ENCODE results near the gene SNRPB. TPM values are rescaled to one million over a fixed set of nuclear protein-coding genes. Genes with fewer than 3 reads are reported as not detected.
"Not testable (repeated sequence)": the region's sequence is repeated elsewhere in the genome, so short reads cannot be mapped to it uniquely, and the experiment has no call there.

SNRPB gene
- total and polyA plus RNA-seq, 10 donors, result 102 to 262 (median 152) TPM

DNA sequence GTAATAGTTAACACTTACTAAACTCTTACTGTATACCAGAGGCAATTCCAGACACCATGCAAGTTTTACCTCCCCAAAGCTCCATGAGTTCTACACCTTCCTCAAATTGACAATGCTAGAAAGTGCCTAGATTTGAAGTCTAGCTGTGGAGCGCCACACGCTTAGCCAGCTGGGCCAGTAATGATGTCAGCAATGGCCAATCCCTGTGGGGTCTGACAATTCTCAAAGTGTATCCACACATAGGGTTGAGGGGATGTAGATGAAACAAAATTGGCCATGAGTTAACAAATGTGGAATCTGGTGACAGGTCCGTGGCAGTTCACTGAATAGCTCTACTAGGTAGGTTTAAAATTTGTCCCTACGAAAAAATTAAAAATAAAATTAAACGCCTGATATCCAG, 36.9 kb upstream of the SNRPB start:
- peak overlapping the region in 3 of 8 donors; percentile 83 to 96 (median 85) for H3K4me3 ChIP-seq
- no peaks in the 10 kb centered on the region for H3K9me3 ChIP-seq
- H3K4me1 ChIP-seq, result peaks cover 9 to 25% (median 20%) of the 10 kb centered on the region in 6 donors
- WGBS, 5 donors, result 90 to 96% (median 91%) methylated on average over 5 of the region's 5 CpGs
- intact Hi-C loops (cut with DNase I; ENCODE audit: low total_unique reads), result no loop called here
- H3K27ac ChIP-seq, result no peak overlapping the region
- no peak for DNase-seq
- H3K27me3 ChIP-seq (replicated peaks in 1 of 7), result peaks cover 0 to 3% (median 0%) of the 10 kb centered on the region in 7 donors
- H3K36me3 ChIP-seq, result no peaks in the 10 kb centered on the region
- TF ChIP-seq, protein P1, sequence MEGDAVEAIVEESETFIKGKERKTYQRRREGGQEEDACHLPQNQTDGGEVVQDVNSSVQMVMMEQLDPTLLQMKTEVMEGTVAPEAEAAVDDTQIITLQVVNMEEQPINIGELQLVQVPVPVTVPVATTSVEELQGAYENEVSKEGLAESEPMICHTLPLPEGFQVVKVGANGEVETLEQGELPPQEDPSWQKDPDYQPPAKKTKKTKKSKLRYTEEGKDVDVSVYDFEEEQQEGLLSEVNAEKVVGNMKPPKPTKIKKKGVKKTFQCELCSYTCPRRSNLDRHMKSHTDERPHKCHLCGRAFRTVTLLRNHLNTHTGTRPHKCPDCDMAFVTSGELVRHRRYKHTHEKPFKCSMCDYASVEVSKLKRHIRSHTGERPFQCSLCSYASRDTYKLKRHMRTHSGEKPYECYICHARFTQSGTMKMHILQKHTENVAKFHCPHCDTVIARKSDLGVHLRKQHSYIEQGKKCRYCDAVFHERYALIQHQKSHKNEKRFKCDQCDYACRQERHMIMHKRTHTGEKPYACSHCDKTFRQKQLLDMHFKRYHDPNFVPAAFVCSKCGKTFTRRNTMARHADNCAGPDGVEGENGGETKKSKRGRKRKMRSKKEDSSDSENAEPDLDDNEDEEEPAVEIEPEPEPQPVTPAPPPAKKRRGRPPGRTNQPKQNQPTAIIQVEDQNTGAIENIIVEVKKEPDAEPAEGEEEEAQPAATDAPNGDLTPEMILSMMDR (IDR thresholded peaks at IDR 0.05 in 8 of 11, conservative IDR thresholded peaks at IDR 0.05 in 3 of 11), result no peak
- TF ChIP-seq POLR2A (IDR thresholded peaks at IDR 0.05), result no peak

DNA sequence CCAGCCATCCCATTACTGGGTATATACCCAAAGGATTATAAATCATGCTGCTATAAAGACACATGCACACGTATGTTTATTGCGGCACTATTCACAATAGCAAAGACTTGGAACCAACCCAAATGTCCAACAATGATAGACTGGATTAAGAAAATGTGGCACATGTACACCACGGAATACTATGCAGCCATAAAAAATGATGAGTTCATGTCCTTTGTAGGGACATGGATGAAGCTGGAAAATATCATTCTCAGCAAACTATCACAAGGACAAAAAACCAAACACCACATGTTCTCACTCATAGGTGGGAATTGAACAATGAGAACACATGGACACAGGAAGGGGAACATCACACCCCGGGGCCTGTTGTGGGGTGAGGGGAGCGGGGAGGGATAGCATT, 35.8 kb upstream of the SNRPB start:
- intact Hi-C loops (cut with DNase I; ENCODE audit: low total_unique reads); H3K27me3 ChIP-seq (replicated peaks in 1 of 7); DNase-seq; H3K9me3 ChIP-seq; H3K36me3 ChIP-seq; H3K4me3 ChIP-seq; H3K27ac ChIP-seq: not testable (repeated sequence)
- H3K4me1 ChIP-seq, result peaks cover 9 to 25% (median 20%) of the 10 kb centered on the region in 6 donors
- 92 to 98% (median 95%) methylated on average over 2 to 3 of the region's 5 CpGs for whole genome bisulfite sequencing, 5 donors

DNA sequence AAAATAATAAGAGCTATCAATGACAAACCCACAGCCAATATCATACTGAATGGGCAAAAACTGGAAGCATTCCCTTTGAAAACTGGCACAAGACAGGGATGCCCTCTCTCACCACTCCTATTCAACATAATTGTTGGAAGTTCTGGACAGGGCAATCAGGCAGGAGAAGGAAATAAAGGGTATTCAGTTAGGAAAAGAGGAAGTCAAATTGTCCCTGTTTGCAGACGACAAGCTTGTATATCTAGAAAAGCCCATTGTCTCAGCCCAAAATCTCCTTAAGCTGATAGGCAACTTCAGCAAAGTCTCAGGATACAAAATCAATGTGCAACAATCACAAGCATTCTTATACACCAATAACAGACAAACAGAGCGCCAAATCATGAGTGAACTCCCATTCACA, 34.2 kb upstream of the SNRPB start:
- H3K9me3 ChIP-seq; H3K4me3 ChIP-seq; intact Hi-C loops (cut with DNase I; ENCODE audit: low total_unique reads); H3K27ac ChIP-seq; DNase-seq; H3K27me3 ChIP-seq (replicated peaks in 1 of 7): not testable (repeated sequence)
- peaks cover 9 to 23% (median 20%) of the 10 kb centered on the region in 6 donors for H3K4me1 ChIP-seq
- H3K36me3 ChIP-seq, result peaks cover 0 to 16% (median 10%) of the 10 kb centered on the region in 6 donors
- 63 to 76% (median 67%) methylated on average over 2 of the region's 2 CpGs for WGBS, 5 donors

DNA sequence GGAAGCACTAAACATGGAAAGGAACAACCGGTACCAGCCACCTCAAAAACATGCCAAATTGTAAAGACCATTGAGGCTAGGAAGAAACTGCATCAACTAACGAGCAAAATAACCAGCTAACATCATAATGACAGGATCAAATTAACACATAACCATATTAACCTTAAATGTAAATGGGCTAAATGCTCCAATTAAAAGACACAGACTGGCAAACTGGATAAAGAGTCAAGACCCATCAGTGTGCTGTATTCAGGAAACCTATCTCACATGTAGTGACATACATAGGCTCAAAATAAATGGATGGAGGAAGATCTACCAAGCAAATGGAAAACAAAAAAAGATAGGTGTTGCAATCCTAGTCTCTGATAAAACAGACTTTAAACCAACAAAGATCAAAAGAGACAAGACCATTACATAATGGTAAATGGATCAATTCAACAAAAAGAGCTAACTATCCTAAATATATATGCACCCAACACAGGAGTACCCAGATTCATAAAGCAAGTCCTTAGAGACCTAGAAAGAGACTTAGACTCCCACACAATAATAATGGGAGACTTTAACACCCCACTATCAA, 32.3 kb upstream of the SNRPB start:
- H3K4me3 ChIP-seq; H3K9me3 ChIP-seq; DNase-seq; H3K4me1 ChIP-seq; H3K27me3 ChIP-seq (replicated peaks in 1 of 7); intact Hi-C loops (cut with DNase I; ENCODE audit: low total_unique reads); H3K27ac ChIP-seq: not testable (repeated sequence)
- peaks cover 0 to 36% (median 22%) of the 10 kb centered on the region in 6 donors for H3K36me3 ChIP-seq
- WGBS, 5 donors, result 93 to 99% (median 94%) methylated on average over 2 of the region's 2 CpGs

DNA sequence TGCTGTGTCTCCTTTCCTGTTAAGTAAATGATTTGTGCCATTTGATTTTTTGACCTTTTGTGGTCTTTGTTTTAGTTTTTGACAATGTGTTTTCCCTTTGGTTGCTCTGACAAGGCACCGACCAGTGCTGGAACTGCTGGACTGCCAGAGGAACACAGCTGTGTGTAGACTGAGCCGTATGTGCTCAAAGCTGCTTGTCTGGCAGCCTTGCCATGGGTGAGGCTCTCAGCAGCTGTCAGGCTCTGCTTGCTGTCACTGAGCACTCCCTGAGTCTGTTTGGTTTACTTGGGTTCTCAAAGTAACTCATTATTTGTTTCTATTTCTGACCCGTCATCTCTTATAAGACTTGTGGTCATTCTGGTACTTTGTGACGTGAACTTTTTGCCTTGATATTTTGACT, 15.1 kb upstream of the SNRPB start:
- no peak overlapping the region for H3K27ac ChIP-seq
- no peaks in the 10 kb centered on the region for H3K4me1 ChIP-seq
- H3K4me3 ChIP-seq, result no peak overlapping the region
- TF ChIP-seq POLR2A (IDR thresholded peaks at IDR 0.05) (no peak), POLR2AphosphoS5 (IDR thresholded peaks at IDR 0.05) (no peak)
- TF ChIP-seq, protein P1 (IDR thresholded peaks at IDR 0.05 in 8 of 11, conservative IDR thresholded peaks at IDR 0.05 in 3 of 11), result no peak
- peaks cover 3 to 100% (median 66%) of the 10 kb centered on the region in 6 donors for H3K36me3 ChIP-seq
- no peaks in the 10 kb centered on the region for H3K27me3 ChIP-seq (replicated peaks in 1 of 7)
- peaks cover 0 to 5% (median 4%) of the 10 kb centered on the region in 8 donors for H3K9me3 ChIP-seq
- intact Hi-C loops (cut with DNase I; ENCODE audit: low total_unique reads), result no loop called here
- no peak for DNase-seq
- 71 to 89% (median 80%) methylated on average over 4 of the region's 4 CpGs for WGBS, 5 donors

DNA sequence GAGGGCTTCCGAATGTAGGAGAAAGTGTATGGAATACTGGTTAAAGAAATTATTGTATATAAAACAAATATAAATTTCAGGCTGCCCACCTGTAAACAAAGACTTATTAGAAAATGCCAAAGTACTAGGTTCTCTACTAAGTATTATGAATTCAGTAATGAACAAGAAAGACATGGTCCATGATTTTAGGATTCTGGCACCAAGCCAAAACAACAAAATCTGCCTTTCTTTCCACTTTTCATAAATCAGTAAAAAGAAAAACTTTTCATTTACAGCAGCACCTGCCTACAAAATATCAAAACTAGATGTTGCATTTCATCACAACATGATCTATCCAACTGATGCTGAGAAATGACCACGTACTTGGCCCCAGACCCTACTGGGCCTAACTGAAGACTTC, 14.5 kb upstream of the SNRPB start:
- no peak for TF ChIP-seq POLR2AphosphoS5 (IDR thresholded peaks at IDR 0.05)
- TF ChIP-seq POLR2A (IDR thresholded peaks at IDR 0.05), result no peak
- TF ChIP-seq, protein P1 (IDR thresholded peaks at IDR 0.05 in 8 of 11, conservative IDR thresholded peaks at IDR 0.05 in 3 of 11), result no peak
- no peak for DNase-seq
- H3K27me3 ChIP-seq (replicated peaks in 1 of 7), result no peaks in the 10 kb centered on the region
- H3K9me3 ChIP-seq, result peaks cover 0 to 11% (median 9%) of the 10 kb centered on the region in 8 donors
- H3K27ac ChIP-seq, result no peak overlapping the region
- intact Hi-C loops (cut with DNase I; ENCODE audit: low total_unique reads), result no loop called here
- H3K36me3 ChIP-seq, result peaks cover 3 to 100% (median 66%) of the 10 kb centered on the region in 6 donors
- no peak overlapping the region for H3K4me3 ChIP-seq
- H3K4me1 ChIP-seq, result no peaks in the 10 kb centered on the region
- WGBS, 5 donors, result 90 to 100% (median 98%) methylated on average over 2 of the region's 2 CpGs

Measured in spleen (tissue), 11 donors.